Thyroid gland (tissue), 4 donors: Measurements from ENCODE around the gene ARFGEF3.

Experiments
- POLR2A ChIP-seq, 2 donors: fragments of 450-650 bp; IDR thresholded peaks; one replicate each; pipeline ENCODE4 v1.6.1; 2017; ENCODE audit warnings: antibody characterized with exemption in 2 of 2, mild to moderate bottlenecking in 2 of 2, moderate library complexity in 1 of 2
- TF ChIP-seq, protein P1 (sequence below), 6 experiments: fragments of 200-600 bp in 3 of 6; fragments of 450-650 bp in 3 of 6; sonication (generic) in 3 of 6; IDR thresholded peaks; one replicate each; pipeline ENCODE4 v1.5.1; 2016 to 2019; ENCODE audit warnings: antibody characterized with exemption in 6 of 6, mild to moderate bottlenecking in 2 of 6, inconsistent platforms in 1 of 6, moderate library complexity in 1 of 6

DNA sequence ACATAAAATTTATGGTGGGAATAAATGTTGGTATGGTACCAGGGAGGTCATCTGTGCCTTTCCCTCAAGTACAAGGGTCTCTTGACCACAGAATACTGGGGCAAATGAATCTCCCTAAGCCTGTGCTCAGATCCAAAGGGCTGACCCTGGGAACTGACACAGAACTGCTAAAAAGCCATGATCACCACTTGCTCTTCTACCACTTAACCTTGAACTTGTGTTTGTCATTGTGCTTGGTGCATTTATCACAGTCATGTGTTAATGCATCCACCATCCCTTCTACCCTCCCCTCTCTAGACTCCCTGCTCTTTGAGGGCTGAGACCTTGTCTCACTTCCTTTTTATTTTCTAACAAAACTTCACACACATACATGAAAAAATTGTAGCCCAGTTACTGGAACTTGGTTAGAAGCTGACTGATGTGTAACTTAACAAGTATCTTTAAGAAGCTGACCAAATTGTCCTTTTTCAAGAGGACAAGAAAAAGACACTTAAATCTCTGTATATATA is 102.7 kb downstream of the ARFGEF3 start:
- TF ChIP-seq, protein P1, sequence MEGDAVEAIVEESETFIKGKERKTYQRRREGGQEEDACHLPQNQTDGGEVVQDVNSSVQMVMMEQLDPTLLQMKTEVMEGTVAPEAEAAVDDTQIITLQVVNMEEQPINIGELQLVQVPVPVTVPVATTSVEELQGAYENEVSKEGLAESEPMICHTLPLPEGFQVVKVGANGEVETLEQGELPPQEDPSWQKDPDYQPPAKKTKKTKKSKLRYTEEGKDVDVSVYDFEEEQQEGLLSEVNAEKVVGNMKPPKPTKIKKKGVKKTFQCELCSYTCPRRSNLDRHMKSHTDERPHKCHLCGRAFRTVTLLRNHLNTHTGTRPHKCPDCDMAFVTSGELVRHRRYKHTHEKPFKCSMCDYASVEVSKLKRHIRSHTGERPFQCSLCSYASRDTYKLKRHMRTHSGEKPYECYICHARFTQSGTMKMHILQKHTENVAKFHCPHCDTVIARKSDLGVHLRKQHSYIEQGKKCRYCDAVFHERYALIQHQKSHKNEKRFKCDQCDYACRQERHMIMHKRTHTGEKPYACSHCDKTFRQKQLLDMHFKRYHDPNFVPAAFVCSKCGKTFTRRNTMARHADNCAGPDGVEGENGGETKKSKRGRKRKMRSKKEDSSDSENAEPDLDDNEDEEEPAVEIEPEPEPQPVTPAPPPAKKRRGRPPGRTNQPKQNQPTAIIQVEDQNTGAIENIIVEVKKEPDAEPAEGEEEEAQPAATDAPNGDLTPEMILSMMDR (IDR thresholded peaks at IDR 0.05): no peak
- no peak for TF ChIP-seq POLR2A (IDR thresholded peaks at IDR 0.05)
